ENCODE measurements around the gene AMN1. TPM values are rescaled to one million over a fixed set of nuclear protein-coding genes. Genes with fewer than 3 reads are reported as not detected.
"Not testable (repeated sequence)": the region's sequence is repeated elsewhere in the genome, so short reads cannot be mapped to it uniquely, and the experiment has no call there.

AMN1 gene
- total and polyA plus RNA-seq, 8 donors, result 3.5 to 8.4 (median 4.9) TPM

GRCh38 chr12:31737763-31738162 is 8.9 kb upstream of the AMN1 start:
- Histone ChIP-seq H3K4me1 (peaks cover 0 to 6% (median 0%) of the 10 kb centered on the region in 3 donors), H3K4me3 (no peak overlapping the region), H3K36me3 (no peaks in the 10 kb centered on the region), H3K9me3 (no peaks in the 10 kb centered on the region), H3K27ac (no peak overlapping the region), H3K27me3 (no peaks in the 10 kb centered on the region)
- TF ChIP-seq CTCF (IDR thresholded peaks at IDR 0.05), result no peak
- intact Hi-C loops (cut with DNase I), result no loop called here
- ATAC-seq, result no peak
- 56 to 69% methylated on average over 2 of the region's 2 CpGs for WGBS, 2 donors
- FAIRE-seq, result no peak
- no peak for DNase-seq

GRCh38 chr12:31737345-31737744 is 8.5 kb upstream of the AMN1 start:
- FAIRE-seq (no peak), DNase-seq (no peak), ATAC-seq (no peak)
- Histone ChIP-seq H3K4me1 (peaks cover 0 to 6% (median 0%) of the 10 kb centered on the region in 3 donors), H3K27ac (no peak overlapping the region), H3K36me3 (no peaks in the 10 kb centered on the region), H3K27me3 (no peaks in the 10 kb centered on the region), H3K4me3 (no peak overlapping the region), H3K9me3 (no peaks in the 10 kb centered on the region)
- 72 to 83% methylated on average over 4 of the region's 4 CpGs for whole genome bisulfite sequencing, 2 donors
- intact Hi-C loops (cut with DNase I), result no loop called here
- no peak for TF ChIP-seq CTCF (IDR thresholded peaks at IDR 0.05)

- FAIRE-seq, result no peak
- no peak for ATAC-seq
- Histone ChIP-seq H3K27ac (no peak overlapping the region), H3K9me3 (no peaks in the 10 kb centered on the region), H3K27me3 (no peaks in the 10 kb centered on the region), H3K36me3 (no peaks in the 10 kb centered on the region), H3K4me3 (no peak overlapping the region), H3K4me1 (peaks cover 0 to 6% (median 0%) of the 10 kb centered on the region in 3 donors)
- no peak for TF ChIP-seq CTCF (IDR thresholded peaks at IDR 0.05)
- DNase-seq, result no peak
- intact Hi-C loops (cut with DNase I), result no loop called here
These were observed 7.7 kb upstream of the AMN1 start for GRCh38 chr12:31736472-31736871.

GRCh38 chr12:31733549-31734432 is 5.0 kb upstream of the AMN1 start:
- H3K36me3 ChIP-seq; H3K4me1 ChIP-seq; H3K9me3 ChIP-seq; H3K4me3 ChIP-seq; ATAC-seq; intact Hi-C loops (cut with DNase I); H3K27me3 ChIP-seq; FAIRE-seq; DNase-seq: not testable (repeated sequence)
- peak overlapping the region in 2 of 4 donors; percentile 53 to 55 for H3K27ac ChIP-seq
- WGBS, 2 donors, result 75 to 81% methylated on average over 15 of the region's 15 CpGs

- WGBS, 2 donors, result 87 to 93% methylated on average over 5 of the region's 5 CpGs
- H3K4me1 ChIP-seq, result peaks cover 0 to 8% (median 5%) of the 10 kb centered on the region in 3 donors
- FAIRE-seq, result no peak
- ATAC-seq, result peak in 2 of 4 donors; percentile 3 to 11
- no peaks in the 10 kb centered on the region for H3K27me3 ChIP-seq
- TF ChIP-seq CTCF (IDR thresholded peaks at IDR 0.05), result no peak
- no peak for DNase-seq
- no peak overlapping the region for H3K4me3 ChIP-seq
- H3K36me3 ChIP-seq, result no peaks in the 10 kb centered on the region
- intact Hi-C loops (cut with DNase I), result no loop called here
- peak overlapping the region in 2 of 4 donors; percentile 53 to 55 for H3K27ac ChIP-seq
- H3K9me3 ChIP-seq, result no peaks in the 10 kb centered on the region
These were observed 4.2 kb upstream of the AMN1 start for GRCh38 chr12:31732926-31733548.

GRCh38 chr12:31731203-31731602 is 2.4 kb upstream of the AMN1 start:
- H3K36me3 ChIP-seq, result not testable (repeated sequence)
- WGBS, 2 donors, result 94 to 98% methylated on average over 5 of the region's 5 CpGs
- H3K4me1 ChIP-seq, result peaks cover 0 to 13% (median 5%) of the 10 kb centered on the region in 3 donors

More at GRCh38 chr12:31731203-31731602, 2.4 kb upstream of the AMN1 start:
- ATAC-seq; FAIRE-seq; H3K9me3 ChIP-seq; intact Hi-C loops (cut with DNase I); H3K4me3 ChIP-seq; DNase-seq; H3K27me3 ChIP-seq: not testable (repeated sequence)
- peak overlapping the region in 1 of 4 donors; percentile 1 for H3K27ac ChIP-seq

All from pancreas (tissue), 10 donors.